GM19372 (cell line): ENCODE results near the gene ABO.
"Not testable (repeated sequence)": the region's sequence is repeated elsewhere in the genome, so short reads cannot be mapped to it uniquely, and the experiment has no call there.

ENCODE experiments used
- ATAC-seq: cut with Tn5 transposase; IDR thresholded peaks from one replicate; pipeline ENCODE4 v1.9.1; 2021; ENCODE audit warnings: mild to moderate bottlenecking, low read depth, moderate library complexity; ENCODE audit not compliant: unreplicated experiment

ABO gene

GRCh38 chr9:133208171-133208879, 66.7 kb downstream of the ABO start:
- ATAC-seq = not testable (repeated sequence)

GRCh38 chr9:133207540-133208170, 67.3 kb downstream of the ABO start:
- no peak for ATAC-seq

- no peak for ATAC-seq
These were observed 67.9 kb downstream of the ABO start for GRCh38 chr9:133207021-133207531.

GRCh38 chr9:133205996-133206931, 68.7 kb downstream of the ABO start:
- no peak for ATAC-seq

GRCh38 chr9:133205481-133205887, 69.5 kb downstream of the ABO start:
- not testable (repeated sequence) for ATAC-seq
